ENCODE data around the gene FEZ2.

FEZ2 gene

DNA sequence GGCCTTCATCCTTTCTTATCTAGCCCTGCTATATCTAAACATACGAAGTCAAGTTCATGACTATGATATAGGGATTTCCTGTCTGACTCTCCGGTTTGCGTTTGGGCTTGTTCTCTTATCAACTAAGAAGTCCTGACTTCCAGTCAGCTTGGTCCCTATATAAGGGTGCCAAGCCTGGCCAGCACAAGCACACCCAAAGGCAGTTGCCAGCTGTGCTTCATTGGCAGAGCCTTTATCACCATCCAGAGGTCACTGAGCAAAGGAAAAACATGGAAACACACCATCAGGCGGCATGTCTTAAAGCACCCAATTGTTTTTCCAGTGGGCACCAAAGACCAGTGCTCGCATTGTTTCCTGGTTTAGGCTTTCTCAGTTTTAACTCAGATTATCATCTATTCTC is 72.7 kb downstream of the FEZ2 start:
- in situ Hi-C loops (cut with MboI; ENCODE audit: low sequenced_read_pairs, unreplicated experiment), result no loop called here
- DNase-seq (ENCODE audit: low spot score), result no peak
- no peak for TF ChIP-seq CTCF (IDR thresholded peaks at IDR 0.05; ENCODE audit: borderline replicate concordance, control extremely low read depth, extremely low read depth, insufficient read depth, missing control alignments)

DNA sequence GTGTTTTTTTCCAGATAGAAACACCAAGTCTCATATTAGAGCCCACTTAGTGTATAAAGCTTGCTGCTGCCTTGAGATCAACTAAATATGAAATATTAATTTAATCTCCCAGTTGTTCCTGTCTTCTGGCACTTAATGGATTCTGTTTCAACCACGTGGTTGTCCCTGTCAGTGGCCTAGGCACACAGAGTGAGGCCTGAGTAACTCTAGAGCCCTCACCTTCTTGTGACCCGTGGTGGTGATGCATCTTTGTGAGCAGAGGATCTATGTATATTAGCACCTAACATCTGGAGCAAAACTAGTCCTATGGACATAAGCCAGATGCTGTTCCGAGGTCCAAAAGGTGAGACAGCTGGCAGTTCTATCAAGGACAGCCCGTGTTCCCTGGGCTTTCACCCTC is 74.8 kb downstream of the FEZ2 start:
- TF ChIP-seq CTCF (IDR thresholded peaks at IDR 0.05; ENCODE audit: borderline replicate concordance, control extremely low read depth, extremely low read depth, insufficient read depth, missing control alignments), result no peak
- in situ Hi-C loops (cut with MboI; ENCODE audit: low sequenced_read_pairs, unreplicated experiment), result no loop called here
- no peak for DNase-seq (ENCODE audit: low spot score)

GRCh38 chr2:36520431-36520830 is 77.5 kb downstream of the FEZ2 start:
- DNase-seq (ENCODE audit: low spot score), result no peak
- TF ChIP-seq CTCF (IDR thresholded peaks at IDR 0.05; ENCODE audit: borderline replicate concordance, control extremely low read depth, extremely low read depth, insufficient read depth, missing control alignments), result no peak
- in situ Hi-C loops (cut with MboI; ENCODE audit: low sequenced_read_pairs, unreplicated experiment), result no loop called here

DNA sequence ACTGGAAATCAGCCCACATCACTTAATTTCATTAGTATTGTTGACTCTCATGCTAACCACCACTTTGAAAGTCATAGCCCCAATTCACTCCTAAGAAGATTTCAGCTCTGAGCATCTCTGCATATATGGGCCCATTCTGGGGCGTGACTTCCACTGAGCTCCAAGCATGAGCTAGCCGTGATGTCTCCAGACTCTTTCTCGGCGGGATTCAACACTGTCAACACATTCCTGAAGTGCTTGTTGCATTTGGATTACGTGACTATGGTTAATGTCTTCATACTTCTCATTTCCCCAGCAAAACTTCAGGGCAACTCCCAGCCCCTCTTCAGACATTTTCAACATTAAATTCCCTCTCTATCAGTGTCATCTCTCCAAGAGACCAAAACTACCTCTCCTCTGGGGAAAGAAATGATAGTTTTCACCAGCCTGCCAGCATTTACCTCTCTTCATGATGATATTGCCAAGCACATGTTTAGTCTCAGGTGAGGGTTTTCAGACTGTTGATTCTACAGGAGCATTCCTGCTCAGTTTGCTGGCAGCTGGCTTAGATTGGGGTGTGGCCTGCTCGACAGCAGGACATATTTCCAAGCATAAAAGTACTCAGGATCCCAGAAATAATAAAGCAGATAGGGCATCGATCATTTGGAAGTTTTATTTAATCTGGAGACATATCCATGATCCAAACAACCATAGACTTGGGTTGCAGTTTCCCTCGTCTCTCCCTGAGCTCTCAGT is 81.7 kb downstream of the FEZ2 start:
- in situ Hi-C loops (cut with MboI; ENCODE audit: low sequenced_read_pairs, unreplicated experiment), result no loop called here
- no peak for DNase-seq (ENCODE audit: low spot score)

DNA sequence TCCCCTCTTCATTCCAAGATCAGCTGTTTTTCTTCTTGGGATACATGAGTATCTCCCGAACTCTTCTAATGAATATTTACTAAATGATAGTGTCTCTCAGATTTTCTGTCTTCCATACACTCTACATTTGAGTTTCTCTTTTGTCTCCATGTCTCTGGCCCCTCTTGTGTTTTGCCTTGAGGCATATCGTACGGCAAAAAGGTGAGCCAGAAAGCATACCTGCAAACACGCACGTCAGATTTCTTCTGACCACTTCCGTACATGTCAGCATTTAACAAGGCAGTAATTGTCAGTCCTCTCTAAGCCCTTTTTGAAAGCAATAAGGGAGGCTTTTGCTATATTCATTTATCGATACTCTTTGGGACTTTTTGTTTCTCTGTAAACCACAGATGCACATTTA is 82.4 kb downstream of the FEZ2 start:
- TF ChIP-seq CTCF (IDR thresholded peaks at IDR 0.05; ENCODE audit: borderline replicate concordance, control extremely low read depth, extremely low read depth, insufficient read depth, missing control alignments), result no peak
- no peak for DNase-seq (ENCODE audit: low spot score)
- in situ Hi-C loops (cut with MboI; ENCODE audit: low sequenced_read_pairs, unreplicated experiment), result no loop called here

More for the DNA sequence above, 81.7 kb downstream of the FEZ2 start:
- TF ChIP-seq CTCF (IDR thresholded peaks at IDR 0.05; ENCODE audit: borderline replicate concordance, control extremely low read depth, extremely low read depth, insufficient read depth, missing control alignments), result no peak

DNA sequence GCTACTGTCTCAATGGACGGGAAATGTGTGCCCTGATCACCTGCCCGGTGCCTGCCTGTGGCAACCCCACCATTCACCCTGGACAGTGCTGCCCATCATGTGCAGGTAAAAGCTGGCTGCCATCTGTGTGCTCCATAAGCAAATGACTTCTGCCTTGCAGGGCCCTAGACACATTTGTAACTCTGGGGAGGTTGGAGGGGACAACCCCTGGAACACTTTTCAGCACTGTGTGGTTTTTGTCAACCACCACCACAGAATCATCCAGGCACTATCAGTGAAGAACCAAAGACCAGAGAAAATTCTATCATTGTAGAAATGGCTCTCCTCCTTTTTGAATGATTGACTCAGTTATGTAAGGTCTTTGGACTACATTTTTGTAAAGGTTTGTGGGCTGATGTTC is 84.3 kb downstream of the FEZ2 start:
- in situ Hi-C loops (cut with MboI; ENCODE audit: low sequenced_read_pairs, unreplicated experiment), result no loop called here
- DNase-seq (ENCODE audit: low spot score), result no peak

More for the DNA sequence above, 84.3 kb downstream of the FEZ2 start:
- TF ChIP-seq CTCF (IDR thresholded peaks at IDR 0.05; ENCODE audit: borderline replicate concordance, control extremely low read depth, extremely low read depth, insufficient read depth, missing control alignments), result no peak

Measured in GM13976 (cell line).